Measurements from ENCODE around the gene CDK16. TPM values are rescaled to one million over a fixed set of nuclear protein-coding genes. Genes with fewer than 3 reads are reported as not detected.
"Not testable (repeated sequence)": the region's sequence is repeated elsewhere in the genome, so short reads cannot be mapped to it uniquely, and the experiment has no call there.

CDK16 gene
- total RNA-seq, 5 donors from 2014 or later (not counting 1 experiment from before 2014, with no cell fraction given), result 54.7 to 139 (median 60.4) TPM

- Histone ChIP-seq H3K27ac (ENCODE audit: low read length) (no peak overlapping the region), H3K9me3 (no peaks in the 10 kb centered on the region), H3K4me3 (ENCODE audit: control insufficient read depth in 1 of 2, extremely low read depth in 1 of 2, low read length in 1 of 2) (no peak overlapping the region), H3K4me1 (ENCODE audit: control insufficient read depth in 1 of 2, extremely low read depth in 1 of 2, insufficient read depth in 2 of 2, low read length in 2 of 2) (no peaks in the 10 kb centered on the region), H3K36me3 (ENCODE audit: control insufficient read depth in 2 of 2, extremely low read depth in 1 of 2, insufficient read depth in 1 of 2, low read length in 1 of 2) (peaks cover 3 to 40% of the 10 kb centered on the region in 2 donors), H3K27me3 (replicated peaks in 1 of 2; ENCODE audit: control insufficient read depth in 2 of 2, extremely low read depth in 1 of 2, insufficient read depth in 2 of 2, low read length in 1 of 2) (peaks cover 0 to 2% of the 10 kb centered on the region in 2 experiments)
- ATAC-seq (replicated peaks in 1 of 4) (no peak), DNase-seq (no peak)
- H3K27ac Mint-ChIP-seq, result no peak overlapping the region
- CTCF ChIA-PET, result no interaction called here
- no CpG with 5 or more reads among the region's 10 CpGs for WGBS (ENCODE audit: insufficient coverage)
- H3K9me3 Mint-ChIP-seq, result no peaks in the 10 kb centered on the region
- POLR2A ChIA-PET, result interaction anchor here (0.6 kb wide), 4 partner anchors 10 to 281 kb away, joined by 3 to 9 read pairs (median 6); no protein-coding TSS in a partner anchor
- H3K4me1 Mint-ChIP-seq, result peaks cover 0 to 5% (median 0%) of the 10 kb centered on the region in 3 donors
- H3K27me3 Mint-ChIP-seq, result peaks cover 0 to 4% of the 10 kb centered on the region in 2 donors
- H3K4me3 Mint-ChIP-seq, result no peak overlapping the region
- H3K36me3 Mint-ChIP-seq, result peaks cover 28% of the 10 kb centered on the region
Measured at GRCh38 chrX:47245156-47245555, 26.7 kb downstream of the CDK16 start.

GRCh38 chrX:47247206-47247998 is 28.9 kb downstream of the CDK16 start:
- Histone ChIP-seq H3K9me3 (no peaks in the 10 kb centered on the region), H3K27me3 (replicated peaks in 1 of 2; ENCODE audit: control insufficient read depth in 2 of 2, extremely low read depth in 1 of 2, insufficient read depth in 2 of 2, low read length in 1 of 2) (peaks cover 0 to 2% of the 10 kb centered on the region in 2 experiments), H3K4me3 (ENCODE audit: control insufficient read depth in 1 of 2, extremely low read depth in 1 of 2, low read length in 1 of 2) (no peak overlapping the region), H3K36me3 (ENCODE audit: control insufficient read depth in 2 of 2, extremely low read depth in 1 of 2, insufficient read depth in 1 of 2, low read length in 1 of 2) (peaks cover 0 to 20% of the 10 kb centered on the region in 2 donors), H3K27ac (ENCODE audit: low read length) (no peak overlapping the region), H3K4me1 (ENCODE audit: control insufficient read depth in 1 of 2, extremely low read depth in 1 of 2, insufficient read depth in 2 of 2, low read length in 2 of 2) (no peaks in the 10 kb centered on the region)
- CTCF ChIA-PET, result interaction anchor here in 1 of 2 donors (0.7 kb wide), 1 partner anchor 12 kb away, joined by 7 read pairs; no protein-coding TSS in a partner anchor
- no peak for DNase-seq
- no peaks in the 10 kb centered on the region for H3K9me3 Mint-ChIP-seq
- WGBS (ENCODE audit: insufficient coverage), result 87% methylated on average over 3 of the region's 23 CpGs
- H3K4me3 Mint-ChIP-seq, result no peak overlapping the region
- POLR2A ChIA-PET, result no interaction called here
- H3K27me3 Mint-ChIP-seq, result no peaks in the 10 kb centered on the region
- ATAC-seq (replicated peaks in 1 of 4), result no peak
- no peaks in the 10 kb centered on the region for H3K4me1 Mint-ChIP-seq
- no peak overlapping the region for H3K27ac Mint-ChIP-seq
- peaks cover 14% of the 10 kb centered on the region for H3K36me3 Mint-ChIP-seq

GRCh38 chrX:47247999-47248320 is 29.5 kb downstream of the CDK16 start:
- peaks cover 14% of the 10 kb centered on the region for H3K36me3 Mint-ChIP-seq
- no peaks in the 10 kb centered on the region for H3K9me3 Mint-ChIP-seq
- H3K36me3 ChIP-seq (ENCODE audit: control insufficient read depth in 2 of 2, extremely low read depth in 1 of 2, insufficient read depth in 1 of 2, low read length in 1 of 2), result peaks cover 0 to 16% of the 10 kb centered on the region in 2 donors
- no peak overlapping the region for H3K4me3 Mint-ChIP-seq
- no peak overlapping the region for H3K27ac ChIP-seq (ENCODE audit: low read length)
- no peaks in the 10 kb centered on the region for H3K9me3 ChIP-seq
- CTCF ChIA-PET, result interaction anchor here in 1 of 2 donors (0.7 kb wide), 1 partner anchor 12 kb away, joined by 7 read pairs; no protein-coding TSS in a partner anchor
- POLR2A ChIA-PET, result no interaction called here
- DNase-seq (no peak), ATAC-seq (replicated peaks in 1 of 4) (peak in 1 of 4 experiments; percentile 9)
- no peak overlapping the region for H3K4me3 ChIP-seq (ENCODE audit: control insufficient read depth in 1 of 2, extremely low read depth in 1 of 2, low read length in 1 of 2)
- no peaks in the 10 kb centered on the region for H3K4me1 Mint-ChIP-seq
- H3K27me3 ChIP-seq (replicated peaks in 1 of 2; ENCODE audit: control insufficient read depth in 2 of 2, extremely low read depth in 1 of 2, insufficient read depth in 2 of 2, low read length in 1 of 2), result peaks cover 0 to 2% of the 10 kb centered on the region in 2 experiments
- H3K27ac Mint-ChIP-seq, result no peak overlapping the region
- no peaks in the 10 kb centered on the region for H3K4me1 ChIP-seq (ENCODE audit: control insufficient read depth in 1 of 2, extremely low read depth in 1 of 2, insufficient read depth in 2 of 2, low read length in 2 of 2)
- 98% methylated on average over 6 of the region's 13 CpGs for WGBS (ENCODE audit: insufficient coverage)
- H3K27me3 Mint-ChIP-seq, result no peaks in the 10 kb centered on the region

- Histone ChIP-seq H3K27me3 (replicated peaks in 1 of 2; ENCODE audit: control insufficient read depth in 2 of 2, extremely low read depth in 1 of 2, insufficient read depth in 2 of 2, low read length in 1 of 2) (peaks cover 0 to 2% of the 10 kb centered on the region in 2 experiments), H3K36me3 (ENCODE audit: control insufficient read depth in 2 of 2, extremely low read depth in 1 of 2, insufficient read depth in 1 of 2, low read length in 1 of 2) (peaks cover 0 to 16% of the 10 kb centered on the region in 2 donors), H3K27ac (ENCODE audit: low read length) (no peak overlapping the region), H3K4me1 (ENCODE audit: control insufficient read depth in 1 of 2, extremely low read depth in 1 of 2, insufficient read depth in 2 of 2, low read length in 2 of 2) (no peaks in the 10 kb centered on the region), H3K9me3 (no peaks in the 10 kb centered on the region), H3K4me3 (ENCODE audit: control insufficient read depth in 1 of 2, extremely low read depth in 1 of 2, low read length in 1 of 2) (no peak overlapping the region)
- CTCF ChIA-PET, result no interaction called here
- DNase-seq, result no peak
- Mint-ChIP-seq H3K27me3 (no peaks in the 10 kb centered on the region), H3K4me1 (no peaks in the 10 kb centered on the region), H3K36me3 (peaks cover 14% of the 10 kb centered on the region), H3K27ac (no peak overlapping the region), H3K4me3 (no peak overlapping the region), H3K9me3 (no peaks in the 10 kb centered on the region)
- WGBS (ENCODE audit: insufficient coverage), result 90% methylated on average over 2 of the region's 6 CpGs
- no peak for ATAC-seq (replicated peaks in 1 of 4)
- POLR2A ChIA-PET, result no interaction called here
Measured at GRCh38 chrX:47248576-47248975, 30.1 kb downstream of the CDK16 start.

GRCh38 chrX:47250017-47250347 is 31.5 kb downstream of the CDK16 start:
- DNase-seq (no peak), ATAC-seq (replicated peaks in 1 of 4) (no peak)
- peaks cover 0 to 4% of the 10 kb centered on the region in 2 donors for H3K27me3 Mint-ChIP-seq
- no peak overlapping the region for H3K4me3 ChIP-seq (ENCODE audit: control insufficient read depth in 1 of 2, extremely low read depth in 1 of 2, low read length in 1 of 2)
- H3K27ac Mint-ChIP-seq, result no peak overlapping the region
- no CpG with 5 or more reads among the region's 6 CpGs for WGBS (ENCODE audit: insufficient coverage)
- no peaks in the 10 kb centered on the region for H3K9me3 ChIP-seq
- H3K27me3 ChIP-seq (replicated peaks in 1 of 2; ENCODE audit: control insufficient read depth in 2 of 2, extremely low read depth in 1 of 2, insufficient read depth in 2 of 2, low read length in 1 of 2), result peaks cover 0 to 2% of the 10 kb centered on the region in 2 experiments
- no peak overlapping the region for H3K4me3 Mint-ChIP-seq
- POLR2A ChIA-PET, result no interaction called here
- H3K36me3 Mint-ChIP-seq, result peaks cover 11% of the 10 kb centered on the region
- H3K36me3 ChIP-seq (ENCODE audit: control insufficient read depth in 2 of 2, extremely low read depth in 1 of 2, insufficient read depth in 1 of 2, low read length in 1 of 2), result peaks cover 0 to 8% of the 10 kb centered on the region in 2 donors
- H3K4me1 ChIP-seq (ENCODE audit: control insufficient read depth in 1 of 2, extremely low read depth in 1 of 2, insufficient read depth in 2 of 2, low read length in 2 of 2), result no peaks in the 10 kb centered on the region
- H3K9me3 Mint-ChIP-seq, result peaks cover 0 to 4% (median 3%) of the 10 kb centered on the region in 3 donors
- CTCF ChIA-PET, result no interaction called here
- H3K27ac ChIP-seq (ENCODE audit: low read length), result no peak overlapping the region
- no peaks in the 10 kb centered on the region for H3K4me1 Mint-ChIP-seq

GRCh38 chrX:47257620-47258019 is 39.1 kb downstream of the CDK16 start:
- H3K9me3 ChIP-seq; CTCF ChIA-PET; POLR2A ChIA-PET; H3K4me1 ChIP-seq (ENCODE audit: control insufficient read depth in 1 of 2, extremely low read depth in 1 of 2, insufficient read depth in 2 of 2, low read length in 2 of 2); H3K27ac Mint-ChIP-seq; H3K4me3 ChIP-seq (ENCODE audit: control insufficient read depth in 1 of 2, extremely low read depth in 1 of 2, low read length in 1 of 2); H3K4me1 Mint-ChIP-seq; H3K27me3 Mint-ChIP-seq; H3K9me3 Mint-ChIP-seq; DNase-seq; H3K27ac ChIP-seq (ENCODE audit: low read length); H3K36me3 ChIP-seq (ENCODE audit: control insufficient read depth in 2 of 2, extremely low read depth in 1 of 2, insufficient read depth in 1 of 2, low read length in 1 of 2); H3K27me3 ChIP-seq (replicated peaks in 1 of 2; ENCODE audit: control insufficient read depth in 2 of 2, extremely low read depth in 1 of 2, insufficient read depth in 2 of 2, low read length in 1 of 2); H3K4me3 Mint-ChIP-seq; ATAC-seq (replicated peaks in 1 of 4); H3K36me3 Mint-ChIP-seq: not testable (repeated sequence)
- no CpG with 5 or more reads among the region's 12 CpGs for WGBS (ENCODE audit: insufficient coverage)

All from T-cell (primary cell).